ENCODE results near the gene STK17A.

Gene STK17A

DNA sequence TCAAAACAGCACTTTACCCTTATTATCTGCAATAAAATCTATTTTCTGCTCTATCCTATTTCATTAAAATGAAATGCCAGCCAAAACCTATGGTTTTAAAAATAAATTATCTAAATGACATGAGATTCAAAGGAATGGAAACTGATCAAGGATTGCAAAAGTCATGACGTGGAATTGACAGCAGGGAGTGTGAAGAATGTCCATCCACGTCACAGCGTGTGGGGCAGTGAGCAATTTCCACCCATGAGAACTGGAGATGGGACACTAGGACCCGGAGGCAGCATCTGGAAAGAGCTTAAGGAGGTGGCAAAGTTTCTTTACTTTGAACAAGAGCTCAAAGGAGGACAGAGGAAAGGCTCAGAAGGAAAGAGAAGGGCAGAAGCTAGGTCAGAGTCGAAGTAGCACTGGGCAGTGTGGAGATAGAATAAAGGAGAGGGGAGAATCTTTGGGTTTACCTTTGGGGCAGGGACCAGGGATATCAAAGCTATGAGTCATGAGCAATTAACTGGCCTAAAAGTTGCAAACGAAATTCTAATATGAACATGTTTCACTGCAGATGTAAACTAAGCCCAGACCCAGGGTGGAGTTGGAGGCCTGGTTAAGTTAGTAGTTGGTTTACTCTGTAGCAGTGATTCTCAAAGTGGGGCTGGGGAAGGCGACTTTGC is 24.9 kb upstream of the STK17A start:
- no peak for TF ChIP-seq FOXP2 (optimal IDR thresholded peaks at IDR 0.05; ENCODE audit: borderline replicate concordance, extremely low read depth, extremely low read length, insufficient read depth)
- no peak for TF ChIP-seq TAF1 (IDR thresholded peaks at IDR 0.05; ENCODE audit: borderline replicate concordance, insufficient read depth, low read length)
- no peak for TF ChIP-seq REST (IDR thresholded peaks at IDR 0.05; ENCODE audit: insufficient read depth in 1 of 2, low read depth in 2 of 2, low read length in 2 of 2)
- TF ChIP-seq POLR2AphosphoS5 (IDR thresholded peaks at IDR 0.05; ENCODE audit: low read depth, low read length): no peak
- no peak for TF ChIP-seq SIN3A (IDR thresholded peaks at IDR 0.05; ENCODE audit: borderline replicate concordance, insufficient read depth, low read length)

DNA sequence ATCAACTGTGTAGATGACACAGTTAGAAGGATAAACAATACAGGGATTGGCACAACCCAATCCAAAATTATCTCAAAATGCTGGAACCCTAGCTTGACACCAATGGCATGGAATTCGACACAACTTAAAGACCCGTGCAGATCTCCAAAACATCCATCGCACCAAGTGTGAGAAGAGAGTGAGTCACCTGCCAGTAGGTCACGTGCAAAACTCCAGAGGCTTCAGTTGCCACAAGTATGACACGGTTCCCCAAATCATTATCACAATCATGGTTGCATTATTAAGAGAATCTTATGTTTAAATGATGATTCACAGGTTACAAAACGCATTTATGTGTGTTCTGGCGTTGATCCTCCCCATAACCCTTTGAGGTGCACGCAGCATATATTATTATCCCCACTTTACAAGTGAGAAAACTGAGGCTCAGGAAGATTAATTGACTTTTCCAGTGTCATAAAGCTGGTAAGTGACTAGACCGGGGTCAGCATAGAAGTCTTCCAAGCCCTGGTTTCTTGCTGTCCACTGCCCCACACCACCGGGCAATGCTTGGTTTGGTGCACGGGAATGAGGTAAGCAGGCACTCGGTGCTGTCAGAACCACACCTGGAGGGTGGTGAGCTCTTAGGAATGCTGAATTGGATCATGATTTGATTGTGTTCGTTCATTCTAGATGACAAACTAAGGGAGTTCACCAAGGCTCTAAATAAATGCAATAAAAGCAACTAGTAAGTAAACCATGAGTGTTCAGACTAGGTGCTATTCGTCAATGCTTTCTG is 23.6 kb upstream of the STK17A start:
- TF ChIP-seq REST (IDR thresholded peaks at IDR 0.05; ENCODE audit: insufficient read depth in 1 of 2, low read depth in 2 of 2, low read length in 2 of 2): no peak
- no peak for TF ChIP-seq FOXP2 (optimal IDR thresholded peaks at IDR 0.05; ENCODE audit: borderline replicate concordance, extremely low read depth, extremely low read length, insufficient read depth)
- TF ChIP-seq POLR2AphosphoS5 (IDR thresholded peaks at IDR 0.05; ENCODE audit: low read depth, low read length): no peak

- TF ChIP-seq POLR2AphosphoS5 (IDR thresholded peaks at IDR 0.05; ENCODE audit: low read depth, low read length): no peak
- TF ChIP-seq SIN3A (IDR thresholded peaks at IDR 0.05; ENCODE audit: borderline replicate concordance, insufficient read depth, low read length): no peak
Observed at GRCh38 chr7:43559946-43560335, 23.0 kb upstream of the STK17A start.

GRCh38 chr7:43560742-43561330 is 22.1 kb upstream of the STK17A start:
- no peak for TF ChIP-seq SIN3A (IDR thresholded peaks at IDR 0.05; ENCODE audit: borderline replicate concordance, insufficient read depth, low read length)
- no peak for TF ChIP-seq POLR2AphosphoS5 (IDR thresholded peaks at IDR 0.05; ENCODE audit: low read depth, low read length)
- TF ChIP-seq TAF1 (IDR thresholded peaks at IDR 0.05; ENCODE audit: borderline replicate concordance, insufficient read depth, low read length): no peak
- no peak for TF ChIP-seq REST (IDR thresholded peaks at IDR 0.05; ENCODE audit: insufficient read depth in 1 of 2, low read depth in 2 of 2, low read length in 2 of 2)
- TF ChIP-seq FOXP2 (optimal IDR thresholded peaks at IDR 0.05; ENCODE audit: borderline replicate concordance, extremely low read depth, extremely low read length, insufficient read depth): no peak

GRCh38 chr7:43562383-43562782 is 20.5 kb upstream of the STK17A start:
- TF ChIP-seq POLR2AphosphoS5 (IDR thresholded peaks at IDR 0.05; ENCODE audit: low read depth, low read length): no peak
- TF ChIP-seq FOXP2 (optimal IDR thresholded peaks at IDR 0.05; ENCODE audit: borderline replicate concordance, extremely low read depth, extremely low read length, insufficient read depth): no peak
- TF ChIP-seq TAF1 (IDR thresholded peaks at IDR 0.05; ENCODE audit: borderline replicate concordance, insufficient read depth, low read length): no peak
- no peak for TF ChIP-seq SIN3A (IDR thresholded peaks at IDR 0.05; ENCODE audit: borderline replicate concordance, insufficient read depth, low read length)
- no peak for TF ChIP-seq REST (IDR thresholded peaks at IDR 0.05; ENCODE audit: insufficient read depth in 1 of 2, low read depth in 2 of 2, low read length in 2 of 2)
